HG03159 (cell line): ENCODE data around the gene SAP130.

Source experiments
- ATAC-seq: cut with Tn5 transposase; IDR thresholded peaks from one replicate; pipeline ENCODE4 v1.9.1; 2021; ENCODE audit warnings: mild to moderate bottlenecking, moderate library complexity; ENCODE audit not compliant: unreplicated experiment

Gene SAP130

GRCh38 chr2:128027801-128028667 lies at the start of gene SAP130:
TSS of gene SAP130 (minus strand) at chr2:128028059. CDS start at chr2:128026292, 1,767 bp downstream.
- ATAC-seq, result peak; percentile 80

DNA sequence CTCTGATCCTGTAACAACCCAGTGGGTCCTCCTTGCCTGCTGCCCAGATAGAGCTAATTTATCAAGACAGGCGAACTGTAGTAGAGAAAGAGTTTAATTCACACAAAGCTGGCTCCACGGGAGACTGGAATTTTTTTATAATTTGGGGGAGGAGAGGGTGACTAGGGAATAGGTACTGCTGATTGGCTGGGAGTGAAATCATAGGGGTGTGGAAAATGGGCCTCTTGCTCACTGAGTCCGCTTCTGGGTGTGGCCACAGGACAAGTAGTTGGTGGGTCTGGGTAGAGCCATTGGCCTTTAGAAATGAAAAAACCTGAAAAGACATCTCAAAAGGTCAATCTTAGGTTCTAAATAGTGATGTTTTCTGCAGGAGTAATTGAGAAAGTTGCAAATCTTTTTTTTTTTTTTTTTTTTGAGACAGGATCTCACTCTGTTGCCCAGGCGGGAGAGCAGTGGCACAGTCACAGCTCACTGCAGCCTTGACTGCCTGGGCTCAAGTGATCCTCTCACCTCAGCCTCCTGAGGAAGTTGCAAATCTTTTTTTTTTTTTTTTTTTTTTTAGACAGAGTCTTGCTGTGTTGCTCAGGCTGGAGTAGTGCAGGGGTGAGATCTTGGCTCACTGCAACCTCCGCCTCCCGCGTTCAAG lies 48.7 kb upstream of the SAP130 start:
- ATAC-seq, result no peak

DNA sequence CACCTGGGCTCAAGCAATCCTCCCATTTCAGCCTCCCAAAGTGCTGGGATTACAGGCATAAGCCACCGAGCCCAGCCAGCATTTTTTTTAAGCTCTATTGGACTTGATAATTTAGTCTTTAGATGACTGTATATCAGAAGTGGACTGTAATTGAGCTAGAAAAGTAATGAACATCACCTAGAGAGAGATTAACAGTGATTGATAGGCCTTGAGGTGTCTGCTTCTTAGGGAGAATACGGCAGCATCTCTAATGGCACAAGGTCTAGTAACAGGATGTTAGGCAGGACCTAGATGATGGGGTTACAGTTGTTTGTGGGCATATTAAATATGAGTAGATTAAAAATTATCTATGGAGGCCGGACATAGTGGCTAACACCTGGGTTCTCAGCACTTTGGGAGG lies 45.4 kb upstream of the SAP130 start:
- no peak for ATAC-seq

- ATAC-seq, result no peak
Observed at GRCh38 chr2:128069769-128070168, 41.9 kb upstream of the SAP130 start.

- ATAC-seq, result no peak
Observed at GRCh38 chr2:128064353-128064752, 36.5 kb upstream of the SAP130 start.

GRCh38 chr2:128062571-128062970 lies 34.7 kb upstream of the SAP130 start:
- ATAC-seq, result no peak

- ATAC-seq, result no peak
Observed at GRCh38 chr2:128058114-128058513, 30.3 kb upstream of the SAP130 start.

DNA sequence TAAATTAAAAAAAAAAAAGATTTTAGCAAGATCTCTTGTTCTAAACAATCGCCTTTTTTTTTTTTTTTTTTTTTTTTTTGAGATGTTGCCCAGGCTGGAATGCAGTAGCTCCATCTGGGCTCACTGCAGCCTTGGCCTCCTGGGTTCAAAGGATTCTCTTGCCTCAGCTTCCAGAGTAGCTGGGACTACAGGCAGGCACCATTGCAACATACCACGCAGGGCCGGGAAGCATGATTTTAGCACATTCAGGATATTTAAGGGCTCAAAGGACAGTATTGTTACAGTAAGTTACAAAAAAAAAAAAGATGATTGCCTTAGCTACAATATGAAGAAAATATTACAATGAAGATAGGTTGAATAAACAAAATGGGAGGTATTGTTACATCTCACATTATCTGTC lies 29.5 kb upstream of the SAP130 start:
- no peak for ATAC-seq

- ATAC-seq, result no peak
Observed at GRCh38 chr2:128054104-128054885, 26.4 kb upstream of the SAP130 start.

GRCh38 chr2:128053331-128053730 lies 25.5 kb upstream of the SAP130 start:
- no peak for ATAC-seq

DNA sequence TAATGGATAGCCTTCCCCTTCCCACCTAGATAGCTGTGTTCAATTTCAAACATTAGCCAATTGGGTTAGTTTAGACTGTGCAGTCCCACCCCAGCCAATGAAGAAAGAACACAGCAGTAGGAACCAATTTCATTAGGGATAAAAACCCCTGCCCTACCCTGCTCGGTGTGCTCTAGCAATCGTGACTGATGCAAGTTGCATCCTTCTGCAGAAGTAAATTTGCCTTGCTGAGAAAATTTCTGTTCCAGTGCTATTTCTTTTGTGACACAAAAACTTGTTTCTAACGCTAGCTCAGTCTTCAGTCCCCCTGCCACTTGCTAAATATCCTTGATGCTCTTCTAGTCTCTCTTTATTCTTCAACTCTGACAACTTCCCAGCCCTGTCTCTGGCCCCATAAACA lies 15.2 kb upstream of the SAP130 start:
- ATAC-seq, result no peak

DNA sequence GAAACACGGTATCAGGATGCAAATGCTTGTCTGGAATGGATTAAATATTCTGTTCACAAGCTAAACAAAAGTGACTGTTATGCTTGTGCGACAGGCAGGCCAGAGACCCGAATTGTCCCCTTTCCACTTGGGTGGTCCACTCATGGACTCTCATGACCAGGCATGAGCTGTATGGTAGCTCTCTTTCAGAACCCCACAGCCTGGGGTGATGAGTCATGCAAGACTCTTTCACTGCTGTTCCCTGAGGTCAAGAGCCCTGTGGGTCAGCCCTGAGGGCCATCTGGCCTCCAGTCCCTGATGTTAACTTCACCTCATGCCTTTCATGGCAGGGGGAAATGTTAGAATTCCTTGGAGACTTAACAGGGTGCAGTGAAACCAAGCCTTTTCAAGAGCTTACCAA lies 13.7 kb upstream of the SAP130 start:
- no peak for ATAC-seq

- no peak for ATAC-seq
Observed at GRCh38 chr2:128040166-128040771, 12.4 kb upstream of the SAP130 start.

DNA sequence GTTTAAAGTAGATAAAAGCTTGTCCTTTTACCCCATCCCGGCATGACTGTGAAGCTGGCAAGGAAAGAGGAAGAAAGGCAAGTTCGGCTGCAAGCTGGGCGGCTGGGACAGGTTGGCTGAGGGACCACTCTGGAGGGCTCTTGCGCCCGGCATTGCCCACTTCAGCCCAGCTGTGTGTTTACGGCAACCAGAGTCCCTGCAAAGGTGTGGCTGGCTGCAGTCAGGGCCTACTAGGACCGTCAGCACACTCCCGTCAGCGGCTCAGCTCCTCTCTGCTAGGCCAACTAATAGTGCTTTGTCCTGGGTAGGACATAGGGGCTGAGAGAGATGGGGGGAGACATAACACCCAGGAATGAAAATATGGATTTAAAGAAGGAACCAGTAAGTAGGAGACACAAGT lies 11.7 kb upstream of the SAP130 start:
- ATAC-seq, result no peak

DNA sequence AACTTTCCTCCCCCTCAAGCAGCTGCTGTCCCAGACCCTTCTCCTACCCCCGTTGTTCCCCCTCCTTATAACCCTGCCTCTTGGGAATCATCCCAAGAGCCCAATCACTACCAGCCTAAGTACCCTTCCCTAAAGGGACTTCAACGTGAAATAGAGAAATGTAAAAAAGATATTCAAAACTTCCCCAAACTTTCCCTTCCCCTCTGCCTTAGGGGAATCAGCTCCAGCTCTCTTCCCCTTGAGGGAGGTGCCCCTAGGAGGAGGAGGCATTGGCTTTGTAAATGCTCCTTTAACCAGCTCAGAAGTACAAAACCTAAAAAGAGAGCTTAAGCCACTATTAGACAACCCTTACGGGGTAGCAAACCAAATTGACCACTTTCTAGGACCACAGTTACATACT lies 10.6 kb upstream of the SAP130 start:
- no peak for ATAC-seq

DNA sequence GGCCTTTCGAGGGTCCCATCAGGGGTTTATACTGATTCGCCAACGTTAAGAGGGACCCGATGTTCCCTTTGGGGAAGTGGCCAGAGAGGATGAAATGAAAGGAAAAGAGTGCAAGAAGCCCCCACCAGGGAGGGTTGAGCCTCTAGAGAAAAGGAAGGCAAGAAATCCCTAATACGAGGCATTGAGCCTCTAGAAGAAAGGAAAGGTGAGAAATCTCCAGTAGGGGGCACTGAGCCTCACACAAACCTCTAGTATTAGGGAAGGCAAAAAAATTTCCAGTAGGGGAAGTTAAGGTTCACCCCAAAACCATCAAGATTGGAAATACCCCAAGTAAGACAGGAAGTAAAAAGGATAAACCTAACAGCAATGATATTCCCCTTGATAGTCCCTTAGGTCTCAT lies 9.8 kb upstream of the SAP130 start:
- ATAC-seq, result no peak

DNA sequence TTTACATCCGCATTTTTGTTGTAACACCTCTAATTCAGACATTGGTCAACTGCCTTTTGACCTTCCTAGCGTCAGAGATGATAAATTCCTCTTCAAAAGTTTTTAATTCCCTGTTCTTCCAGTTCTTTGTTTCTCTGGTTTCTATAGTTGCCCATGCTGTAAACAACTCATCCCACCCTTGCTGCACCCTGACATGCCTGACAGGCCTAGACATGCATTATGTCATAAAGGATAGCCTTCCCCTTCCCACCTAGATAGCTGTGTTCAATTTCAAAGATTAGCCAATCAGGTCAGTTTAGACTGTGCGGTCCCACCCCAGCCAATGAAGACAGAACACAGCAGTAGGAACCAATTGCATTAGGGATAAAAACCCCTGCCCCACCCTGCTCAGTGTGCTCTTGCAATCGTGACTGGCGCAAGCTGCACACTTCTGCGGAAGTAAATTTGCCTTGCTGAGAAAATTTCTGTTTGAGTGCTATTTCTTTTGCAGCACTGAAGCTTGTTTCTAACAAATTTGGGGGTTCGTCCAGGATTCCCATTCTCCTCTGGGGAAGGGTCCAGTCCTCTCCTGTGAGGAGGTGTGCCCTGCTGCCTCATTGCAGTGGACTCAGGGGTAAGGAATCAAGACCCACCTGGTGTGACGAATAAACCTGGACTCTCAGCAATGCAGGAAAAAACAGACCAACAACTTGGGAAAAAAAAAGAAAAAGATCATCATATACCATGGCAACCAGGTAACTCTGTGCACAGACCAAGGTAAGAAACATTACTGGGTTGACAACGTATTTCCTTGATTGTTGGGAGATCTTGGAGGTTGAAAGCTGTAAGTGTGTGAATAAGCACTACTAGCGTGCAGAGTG lies 9.1 kb upstream of the SAP130 start:
- ATAC-seq, result no peak

DNA sequence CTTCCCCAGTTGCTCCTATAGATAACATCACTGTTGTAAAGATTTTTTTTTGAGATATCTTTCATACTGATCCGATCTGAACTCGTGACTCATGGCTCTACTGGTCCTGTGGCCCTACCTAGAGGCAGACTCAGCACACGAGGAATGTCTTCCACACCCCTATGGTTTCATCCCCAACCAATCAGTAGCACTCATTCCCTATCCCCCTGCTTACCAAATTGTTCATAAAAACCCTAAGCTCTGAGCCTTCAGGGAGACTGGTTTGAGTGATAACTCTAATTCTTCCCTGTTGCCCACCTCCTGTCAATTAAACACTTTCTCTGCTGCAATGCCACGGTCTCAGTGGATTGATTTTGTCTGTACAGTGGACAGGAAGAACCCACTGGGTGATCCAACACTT lies 4.2 kb upstream of the SAP130 start:
- no peak for ATAC-seq

DNA sequence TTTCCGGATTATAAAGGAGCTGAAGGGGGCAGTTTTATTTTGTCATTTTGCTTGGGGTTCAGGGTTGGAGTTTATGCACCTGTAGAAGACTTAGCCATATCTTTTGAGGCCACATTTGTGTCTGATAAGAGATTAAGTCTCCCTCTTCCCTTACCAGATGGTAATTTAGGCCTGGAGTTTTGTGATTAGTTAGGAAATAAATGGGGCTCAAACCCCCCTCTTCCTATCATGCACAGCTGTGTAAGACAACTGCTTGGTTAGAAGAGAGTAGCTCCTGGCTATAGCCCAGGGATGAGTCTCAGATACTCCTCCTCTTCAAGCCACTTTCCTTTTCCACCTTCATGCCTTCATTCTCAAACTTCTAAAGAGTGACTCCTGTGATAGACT lies 802 bp upstream of the SAP130 start:
- ATAC-seq, result no peak

DNA sequence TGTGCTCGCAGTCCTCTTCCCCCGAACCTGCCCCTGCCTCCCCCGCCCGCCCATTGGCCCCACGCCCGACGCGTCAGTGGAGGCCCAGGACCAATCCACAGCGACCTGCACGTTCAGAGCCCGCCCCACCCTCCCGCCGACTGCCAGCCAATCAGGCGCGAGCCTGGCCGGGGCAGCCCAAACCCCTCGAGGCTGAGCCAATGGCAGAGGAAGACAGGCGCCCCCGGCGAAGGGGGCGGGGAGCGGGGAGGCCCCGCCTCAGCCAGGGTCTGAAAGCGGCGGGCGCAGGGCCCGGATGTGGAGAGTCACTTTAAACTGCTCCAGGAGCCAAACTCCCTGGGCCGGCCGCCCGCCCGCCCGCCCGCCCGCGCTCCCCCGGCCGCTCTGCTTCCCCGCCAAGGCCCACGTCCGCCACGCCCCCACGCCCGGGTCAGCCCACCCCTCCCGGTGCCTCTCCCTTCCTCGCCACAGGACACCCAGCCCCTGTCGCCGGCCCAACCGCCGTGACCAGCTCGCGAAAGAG lies 520 bp downstream of the SAP130 start:
- ATAC-seq, result peak; percentile 81
